Hindlimb muscle (tissue), 1 donor: Measurements from ENCODE around the gene SPATS1. TPM values are rescaled to one million over a fixed set of nuclear protein-coding genes. Genes with fewer than 3 reads are reported as not detected.
"Not testable (repeated sequence)": the region's sequence is repeated elsewhere in the genome, so short reads cannot be mapped to it uniquely, and the experiment has no call there.

Experiments used
- DNase-seq: peaks from one replicate; pipeline ENCODE4 v3.0.0-alpha.2; 2013
- polyA plus RNA-seq: library from polyadenylated mRNA; unstranded; fragments of 120-200 nt; gene quantifications from one replicate; pipeline ENCODE4 v1.2.1, GENCODE V29; 2013; ENCODE audit not compliant: insufficient read length

Gene SPATS1
- polyA plus RNA-seq, 1 donor: not detected

DNA sequence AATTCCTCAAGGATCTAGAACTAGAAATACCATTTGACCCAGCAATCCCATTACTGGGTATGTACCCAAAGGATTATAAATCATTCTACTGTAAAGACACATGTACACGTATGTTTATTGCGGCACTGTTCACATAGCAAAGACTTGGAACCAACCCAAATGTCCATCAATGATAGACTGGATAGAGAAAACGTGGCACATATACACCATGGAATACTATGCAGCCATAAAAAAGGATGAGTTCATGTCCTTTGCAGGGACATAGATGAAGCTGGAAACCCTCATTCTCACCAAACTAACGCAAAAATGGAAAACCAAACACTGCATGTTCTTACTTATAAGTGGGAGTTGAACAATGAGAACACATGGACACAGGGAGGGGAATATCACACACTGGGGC is 4.4 kb downstream of the SPATS1 start:
- not testable (repeated sequence) for DNase-seq

GRCh38 chr6:44349904-44350649 is 7.6 kb downstream of the SPATS1 start:
- DNase-seq: no peak

GRCh38 chr6:44350650-44350994 is 8.2 kb downstream of the SPATS1 start:
- not testable (repeated sequence) for DNase-seq

- DNase-seq: no peak
Measured at GRCh38 chr6:44352259-44352658, 9.8 kb downstream of the SPATS1 start.

DNA sequence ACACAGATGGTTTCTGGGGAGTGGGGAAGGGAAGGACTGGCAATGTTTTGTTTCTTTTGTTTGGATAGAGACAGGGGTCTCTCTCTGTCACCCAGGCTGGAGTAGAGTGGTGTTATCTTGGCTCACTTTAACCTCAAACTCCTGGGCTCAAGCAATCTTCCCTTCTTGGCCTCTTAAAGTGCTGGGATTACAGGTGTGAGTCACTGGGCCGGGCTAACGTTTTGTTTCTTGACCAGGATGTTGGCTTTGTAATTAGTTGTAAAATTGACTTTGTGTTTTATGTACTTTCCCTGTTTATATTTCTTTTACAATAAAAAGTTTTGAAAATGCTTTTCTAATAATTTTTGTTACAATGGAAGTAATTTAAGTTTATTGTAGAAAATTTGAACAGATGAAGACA is 10.9 kb downstream of the SPATS1 start:
- DNase-seq: no peak

GRCh38 chr6:44355640-44356039 is 13.2 kb downstream of the SPATS1 start:
- no peak for DNase-seq

- no peak for DNase-seq
Measured at GRCh38 chr6:44356487-44356886, 14.0 kb downstream of the SPATS1 start.

DNA sequence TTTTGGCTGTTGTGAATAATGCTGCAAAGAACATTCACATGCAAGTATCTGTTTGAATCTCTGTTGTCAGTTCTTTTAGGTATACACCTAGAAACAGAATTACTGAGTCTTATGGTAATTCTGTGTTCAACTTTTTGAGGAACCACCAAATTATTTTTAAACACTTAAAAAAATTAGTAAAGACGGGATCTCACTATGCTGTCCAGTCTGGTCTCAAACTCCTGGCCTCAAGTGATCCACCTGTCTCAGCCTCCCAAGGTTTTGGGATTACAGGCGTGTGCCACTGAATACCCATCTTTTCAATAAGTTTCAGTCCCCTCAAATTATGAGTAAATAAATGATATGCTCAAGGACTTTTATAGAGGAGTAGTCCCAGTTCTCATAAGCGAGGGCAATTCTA is 17.5 kb downstream of the SPATS1 start:
- no peak for DNase-seq

- no peak for DNase-seq
Measured at GRCh38 chr6:44361947-44362346, 19.5 kb downstream of the SPATS1 start.

- no peak for DNase-seq
Measured at GRCh38 chr6:44363377-44363926, 21.0 kb downstream of the SPATS1 start.

GRCh38 chr6:44366781-44367180 is 24.3 kb downstream of the SPATS1 start:
- DNase-seq: no peak

DNA sequence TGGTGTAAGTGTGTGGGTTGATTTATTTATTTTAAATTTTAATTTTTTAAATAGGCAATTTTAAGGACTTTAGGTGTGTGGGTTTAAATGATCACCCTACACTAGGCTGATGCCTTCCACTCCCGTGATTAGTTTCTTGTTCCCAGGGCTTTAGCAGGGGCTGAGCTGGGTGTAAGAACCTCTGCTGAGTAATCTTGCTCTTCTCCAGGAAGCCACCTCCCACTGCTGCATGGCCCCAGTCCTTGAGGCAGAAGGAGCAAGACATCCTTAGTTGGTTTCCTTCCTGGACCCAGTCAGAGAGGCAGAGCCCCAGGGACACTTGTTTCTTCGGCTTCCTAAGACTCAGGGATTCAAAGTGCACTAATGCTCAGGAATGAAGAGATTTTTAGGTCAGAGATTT is 25.2 kb downstream of the SPATS1 start:
- DNase-seq: no peak

DNA sequence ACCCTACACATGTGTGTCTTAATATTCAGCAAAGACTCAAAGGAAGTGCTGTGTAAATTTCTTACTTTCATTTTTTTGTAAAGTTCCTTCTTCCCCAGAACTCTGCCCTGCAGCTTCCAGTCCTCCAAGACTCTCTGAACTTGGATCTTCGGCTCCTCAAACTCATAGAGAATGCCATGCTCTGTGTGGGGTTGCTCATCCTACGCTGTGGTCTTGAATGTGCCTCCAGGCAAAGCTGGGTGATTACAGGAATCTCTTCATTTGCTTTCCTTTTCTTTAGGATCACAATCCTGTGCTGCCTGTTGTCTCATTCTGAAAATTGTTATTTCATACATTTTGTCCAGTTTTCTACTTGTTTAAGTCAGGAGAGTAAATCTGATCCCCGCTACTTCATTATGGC is 30.6 kb downstream of the SPATS1 start:
- no peak for DNase-seq

DNA sequence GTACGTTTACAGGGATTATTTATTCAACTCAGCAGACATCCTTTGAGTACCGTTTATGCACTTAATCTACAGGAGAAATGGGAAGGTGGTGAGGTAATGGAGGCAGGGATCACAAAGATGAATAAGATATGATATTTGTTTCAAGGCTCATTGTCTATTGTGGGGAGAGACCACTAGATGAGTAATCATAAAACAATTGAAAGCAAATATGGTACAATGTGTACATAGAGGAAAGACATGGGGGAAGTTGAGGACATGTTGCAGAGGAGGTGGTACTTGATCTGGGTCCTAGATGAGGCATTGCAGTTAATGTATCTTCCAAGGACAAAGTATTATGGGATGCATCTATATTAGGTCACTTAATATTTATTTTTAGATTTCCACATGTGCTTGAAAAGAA is 31.3 kb downstream of the SPATS1 start:
- DNase-seq: no peak

GRCh38 chr6:44375071-44375470 is 32.6 kb downstream of the SPATS1 start:
- DNase-seq: no peak

GRCh38 chr6:44377484-44377883 is 35.0 kb downstream of the SPATS1 start:
- DNase-seq: no peak

- no peak for DNase-seq
Measured at GRCh38 chr6:44377971-44378370, 35.5 kb downstream of the SPATS1 start.

- peak; percentile 30 for DNase-seq
Measured at GRCh38 chr6:44381739-44382138, 39.3 kb downstream of the SPATS1 start.

- DNase-seq: peak; percentile 61
Measured at GRCh38 chr6:44386364-44386928, 44.0 kb downstream of the SPATS1 start.

- no peak for DNase-seq
Measured at GRCh38 chr6:44386929-44387345, 44.5 kb downstream of the SPATS1 start.

GRCh38 chr6:44387346-44388134 is 45.1 kb downstream of the SPATS1 start, which contains the start of gene CDC5L:
CDC5L (plus strand) TSS chr6:44387706; CDS start chr6:44387824, 118 bp downstream.
- DNase-seq: peak; percentile 99

GRCh38 chr6:44388135-44388487 is 45.7 kb downstream of the SPATS1 start:
- no peak for DNase-seq

- DNase-seq: no peak
Measured at GRCh38 chr6:44388887-44389286, 46.4 kb downstream of the SPATS1 start.
